Kasumi-1 (cell line): ENCODE data around the gene CRTC3.
A peak's percentile ranks its signal among the peaks of the same experiment; 100 is the strongest.
"Not testable (repeated sequence)": the region's sequence is repeated elsewhere in the genome, so short reads cannot be mapped to it uniquely, and the experiment has no call there.

Experiments
- DNase-seq, 2 experiments: peaks; one replicate each; lab custom pipeline; 2025; lab: John Stamatoyannopoulos, UW

Gene CRTC3

GRCh38 chr15:90624278-90624981 lies 94.7 kb downstream of the CRTC3 start:
- DNase-seq = no peak

DNA sequence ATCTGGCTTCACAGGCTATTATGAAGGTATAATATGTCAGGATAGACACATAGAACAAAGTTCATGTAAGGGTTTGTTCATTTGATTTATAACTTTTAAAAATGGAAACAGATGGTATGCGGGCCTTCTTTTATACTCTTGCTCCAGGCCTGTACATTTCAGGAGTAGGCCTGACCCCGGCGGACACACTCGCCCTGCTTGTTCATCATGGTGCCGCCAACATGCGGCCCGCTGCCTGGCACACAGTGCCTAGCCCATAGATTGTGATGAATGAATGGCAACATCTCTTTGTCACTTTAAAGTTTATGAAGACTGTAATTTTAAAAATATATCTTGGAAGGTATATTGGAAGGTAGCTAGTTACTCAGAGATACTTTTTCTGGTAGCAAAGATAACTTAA lies 95.3 kb downstream of the CRTC3 start:
- no peak for DNase-seq

DNA sequence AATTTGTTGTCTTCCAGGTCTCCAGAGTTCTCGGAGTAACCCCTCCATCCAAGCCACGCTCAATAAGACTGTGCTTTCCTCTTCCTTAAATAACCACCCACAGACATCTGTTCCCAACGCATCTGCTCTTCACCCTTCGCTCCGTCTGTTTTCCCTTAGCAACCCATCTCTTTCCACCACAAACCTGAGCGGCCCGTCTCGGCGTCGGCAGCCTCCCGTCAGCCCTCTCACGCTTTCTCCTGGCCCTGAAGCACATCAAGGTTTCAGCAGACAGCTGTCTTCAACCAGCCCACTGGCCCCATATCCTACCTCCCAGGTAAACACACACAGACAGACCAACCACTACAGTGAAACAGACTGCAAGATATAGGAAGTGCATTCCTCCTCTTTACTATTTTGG lies 99.5 kb downstream of the CRTC3 start:
- DNase-seq = no peak

GRCh38 chr15:90633360-90633759 lies 103.6 kb downstream of the CRTC3 start:
- DNase-seq = no peak

DNA sequence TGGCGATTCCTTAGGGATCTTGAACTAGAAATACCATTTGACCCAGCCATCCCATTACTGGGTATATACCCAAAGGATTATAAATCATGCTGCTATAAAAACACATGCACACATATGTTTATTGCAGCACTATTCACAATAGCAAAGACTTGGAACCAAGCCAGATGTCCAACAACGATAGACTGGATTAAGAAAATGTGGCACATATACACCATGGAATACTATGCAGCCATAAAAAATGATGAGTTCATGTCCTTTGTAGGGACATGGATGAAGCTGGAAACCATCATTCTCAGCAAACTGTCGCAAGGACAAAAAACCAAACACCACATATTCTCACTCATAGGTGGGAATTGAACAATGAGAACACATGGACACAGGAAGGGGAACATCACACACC lies 107.3 kb downstream of the CRTC3 start:
- not testable (repeated sequence) for DNase-seq

- no peak for DNase-seq
These were observed 108.0 kb downstream of the CRTC3 start for GRCh38 chr15:90637693-90638092.

GRCh38 chr15:90638201-90638691 lies 108.5 kb downstream of the CRTC3 start:
- DNase-seq = peak; percentile 45 to 48

- no peak for DNase-seq
These were observed 109.2 kb downstream of the CRTC3 start for GRCh38 chr15:90638963-90639362.

DNA sequence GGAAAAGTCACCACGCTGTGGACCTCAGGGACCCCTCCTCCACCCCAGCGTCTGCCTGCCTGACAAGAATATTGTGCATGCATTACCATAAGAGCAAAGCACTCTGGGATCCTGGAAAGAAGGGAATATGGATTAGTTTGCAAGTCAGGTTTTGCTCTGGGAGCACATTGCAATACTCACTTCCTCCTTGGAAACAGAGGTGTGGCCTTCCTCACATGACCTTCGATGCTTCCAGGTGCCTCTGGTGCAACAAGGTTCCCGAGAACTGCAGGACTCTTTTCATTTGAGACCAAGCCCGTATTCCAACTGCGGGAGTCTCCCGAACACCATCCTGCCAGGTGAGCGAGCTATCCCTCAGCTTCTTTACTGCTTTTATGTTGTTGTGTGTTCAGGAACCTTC lies 111.1 kb downstream of the CRTC3 start:
- DNase-seq = no peak

DNA sequence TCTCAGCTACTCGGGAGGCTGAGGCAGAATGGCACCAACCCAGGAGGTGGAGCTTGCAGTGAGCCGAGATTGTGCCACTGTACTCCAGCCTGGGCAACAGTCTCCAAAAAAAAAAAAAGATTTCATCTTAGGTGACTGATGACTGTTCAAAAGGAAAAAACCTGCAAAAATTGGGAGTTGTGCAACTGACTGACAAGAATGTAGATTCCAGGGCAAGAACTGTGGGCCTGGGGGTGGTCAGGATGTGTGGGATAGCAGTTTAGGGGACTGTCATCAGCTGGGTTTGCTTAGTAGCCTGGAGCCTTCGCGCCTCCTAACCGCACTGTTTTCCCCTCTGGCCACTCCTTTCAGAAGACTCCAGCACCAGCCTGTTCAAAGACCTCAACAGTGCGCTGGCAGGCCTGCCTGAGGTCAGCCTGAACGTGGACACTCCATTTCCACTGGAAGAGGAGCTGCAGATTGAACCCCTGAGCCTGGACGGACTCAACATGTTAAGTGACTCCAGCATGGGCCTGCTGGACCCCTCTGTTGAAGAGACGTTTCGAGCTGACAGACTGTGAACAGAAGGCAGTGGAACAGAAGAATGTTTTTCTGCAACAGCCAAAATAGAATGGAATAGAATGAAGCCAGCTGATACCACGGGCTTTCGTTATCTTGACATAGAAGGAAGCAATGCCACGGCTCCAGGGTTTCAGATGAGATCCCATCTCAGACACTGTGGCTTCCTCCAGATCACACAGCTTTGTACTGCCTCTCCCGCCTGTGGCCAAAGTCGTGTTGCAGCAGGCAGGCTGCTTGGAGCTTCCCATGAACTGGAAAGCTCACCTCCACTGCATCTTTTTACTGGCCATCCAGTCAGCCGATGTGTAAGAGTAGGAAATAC lies 112.1 kb downstream of the CRTC3 start:
- DNase-seq = no peak

- peak; percentile 35 to 51 for DNase-seq
These were observed 113.0 kb downstream of the CRTC3 start for GRCh38 chr15:90642464-90643300.

GRCh38 chr15:90643301-90643632 lies 113.5 kb downstream of the CRTC3 start:
- DNase-seq = no peak

GRCh38 chr15:90644526-90644925 lies 114.8 kb downstream of the CRTC3 start:
- DNase-seq = no peak

GRCh38 chr15:90644952-90645725 lies 115.4 kb downstream of the CRTC3 start:
- DNase-seq = no peak

- no peak for DNase-seq
These were observed 116.3 kb downstream of the CRTC3 start for GRCh38 chr15:90645873-90646575.

DNA sequence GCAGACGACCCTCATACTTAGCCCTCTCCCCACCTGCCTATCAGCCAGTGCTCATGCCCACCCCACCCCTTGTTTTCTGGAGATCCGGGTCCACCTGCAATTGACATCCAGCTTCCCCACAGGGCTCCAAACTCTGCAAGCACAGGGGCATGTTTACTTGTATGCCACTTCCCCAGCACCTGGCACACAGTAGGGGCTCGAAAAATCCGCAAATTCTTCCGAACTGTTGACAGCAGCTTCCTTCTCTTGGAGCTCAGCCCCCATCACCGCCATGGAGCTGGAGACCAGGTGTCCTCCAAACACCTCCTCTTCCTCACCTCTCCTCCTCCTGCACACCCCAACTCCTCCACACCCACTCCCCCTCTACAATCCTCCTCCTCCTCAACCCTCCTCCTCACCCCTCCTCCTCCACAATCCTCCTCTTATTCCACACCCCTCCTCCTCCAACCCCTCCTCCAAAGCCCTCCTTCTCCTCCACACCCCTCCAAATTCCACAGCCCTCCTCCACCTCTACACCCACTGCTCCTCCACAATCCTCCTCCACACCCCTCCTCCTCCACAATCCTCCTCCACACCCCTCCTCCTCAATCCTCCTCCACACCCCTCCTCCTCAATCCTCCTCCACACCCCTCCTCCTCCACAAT lies 117.1 kb downstream of the CRTC3 start:
- DNase-seq = no peak

- DNase-seq = no peak
These were observed 117.6 kb downstream of the CRTC3 start for GRCh38 chr15:90647326-90647725.

DNA sequence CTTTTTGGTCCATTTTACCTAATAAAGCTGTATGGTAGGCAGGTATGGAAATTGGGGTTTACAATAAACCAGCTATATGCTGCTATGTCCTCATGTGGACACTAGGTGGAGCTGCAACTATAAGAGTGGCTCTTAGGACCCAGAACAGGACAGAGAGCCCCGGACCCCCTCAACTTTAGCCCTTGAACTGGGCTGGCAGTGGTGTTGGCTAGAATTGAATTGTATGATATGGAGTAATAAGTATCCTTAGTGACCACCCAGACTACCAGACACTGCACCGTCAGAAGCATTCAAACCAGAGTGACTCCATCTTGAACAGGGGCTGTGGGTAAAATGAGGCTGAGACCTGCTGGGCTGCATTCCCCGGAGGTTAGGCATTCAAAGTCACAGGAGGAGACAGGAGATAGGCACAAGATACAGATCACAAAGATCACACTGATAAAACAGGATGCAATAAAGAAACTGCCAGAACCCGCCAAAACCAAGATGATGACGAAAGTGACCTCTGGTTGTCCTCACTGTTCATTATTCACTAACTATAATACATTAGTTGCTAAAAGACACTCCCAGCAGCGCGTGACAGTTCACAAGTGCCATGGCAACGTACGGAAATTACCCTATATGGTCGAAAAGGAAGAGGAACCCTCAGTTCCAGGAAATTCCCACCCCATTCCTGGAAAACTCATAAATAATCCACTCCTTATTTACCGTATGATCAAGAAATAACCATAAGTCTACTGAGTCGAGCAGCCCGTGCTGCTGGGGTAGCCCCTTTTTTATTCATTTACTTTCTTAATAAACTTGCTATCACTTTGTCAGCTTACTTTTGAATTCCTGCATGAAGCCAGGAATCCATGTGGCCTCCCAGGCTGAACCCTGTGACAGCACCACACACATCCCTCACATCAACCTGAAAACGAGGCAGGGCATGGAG lies 118.7 kb downstream of the CRTC3 start:
- peak; percentile 68 to 70 for DNase-seq
